ENCODE measurements around the gene SAMD10. TPM values are rescaled to one million over a fixed set of nuclear protein-coding genes. Genes with fewer than 3 reads are reported as not detected.

SAMD10 gene
- total RNA-seq, 1 experiment from 2014 or later, result 5.7 TPM

DNA sequence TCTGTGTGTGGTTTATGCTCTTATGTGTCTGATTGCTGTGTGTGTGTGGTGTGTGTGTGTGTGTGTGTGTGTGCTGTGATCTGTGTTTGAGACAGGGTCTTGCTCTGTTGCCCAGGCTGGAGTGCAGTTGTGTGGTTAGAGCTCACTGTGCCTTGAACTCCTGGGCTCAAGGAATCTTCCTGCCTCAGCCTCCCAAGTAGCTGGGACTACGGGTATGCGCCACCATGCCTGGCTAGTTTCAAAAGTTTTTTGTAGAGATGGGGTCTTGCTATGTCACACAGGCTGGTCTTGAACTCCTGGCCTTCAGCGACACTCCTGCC is 6.3 kb downstream of the SAMD10 start:
- no peak overlapping the region for H2AFZ ChIP-seq (ENCODE audit: low read length)
- H4K8ac ChIP-seq (replicated peaks; ENCODE audit: insufficient read length, low read depth, low read length), result no peak overlapping the region
- no peaks in the 10 kb centered on the region for H3K79me2 ChIP-seq (ENCODE audit: insufficient read depth, low read length)
- Mint-ChIP-seq H3K4me1 (peaks cover 21 to 25% of the 10 kb centered on the region in 2 experiments), H3K9me3 (no peaks in the 10 kb centered on the region), H3K4me3 (peak overlapping the region in 1 of 2 experiments; percentile 56; a peak in 4 of 5 replicates), H3K27me3 (ENCODE audit: low read depth) (peaks cover 15% of the 10 kb centered on the region), H3K27ac (no peak overlapping the region; a peak in 1 of 7 replicates), H3K36me3 (ENCODE audit: insufficient read depth in 1 of 3, low read depth in 3 of 3) (peaks cover 0 to 11% (median 8%) of the 10 kb centered on the region in 3 experiments; a peak in 5 of 7 replicates)
- DNase-seq, result no peak
- H3K9me3 ChIP-seq (ENCODE audit: control insufficient read depth, low read depth, low read length), result peaks cover 3% of the 10 kb centered on the region
- no peak overlapping the region for H4K5ac ChIP-seq (ENCODE audit: insufficient read length, low read depth, low read length)
- H3K14ac ChIP-seq (ENCODE audit: insufficient read depth, low read length), result no peak overlapping the region
- no peak overlapping the region for H3K27ac ChIP-seq (ENCODE audit: insufficient read length, low read depth, low read length)
- no peak overlapping the region for H3K9ac ChIP-seq (ENCODE audit: extremely low read depth, insufficient read length, low read length)
- H3K4me2 ChIP-seq (ENCODE audit: insufficient read depth, insufficient read length, low read length), result no peak overlapping the region
- H3K18ac ChIP-seq (ENCODE audit: insufficient read length, low read depth, low read length), result no peak overlapping the region
- TF ChIP-seq, protein P1, sequence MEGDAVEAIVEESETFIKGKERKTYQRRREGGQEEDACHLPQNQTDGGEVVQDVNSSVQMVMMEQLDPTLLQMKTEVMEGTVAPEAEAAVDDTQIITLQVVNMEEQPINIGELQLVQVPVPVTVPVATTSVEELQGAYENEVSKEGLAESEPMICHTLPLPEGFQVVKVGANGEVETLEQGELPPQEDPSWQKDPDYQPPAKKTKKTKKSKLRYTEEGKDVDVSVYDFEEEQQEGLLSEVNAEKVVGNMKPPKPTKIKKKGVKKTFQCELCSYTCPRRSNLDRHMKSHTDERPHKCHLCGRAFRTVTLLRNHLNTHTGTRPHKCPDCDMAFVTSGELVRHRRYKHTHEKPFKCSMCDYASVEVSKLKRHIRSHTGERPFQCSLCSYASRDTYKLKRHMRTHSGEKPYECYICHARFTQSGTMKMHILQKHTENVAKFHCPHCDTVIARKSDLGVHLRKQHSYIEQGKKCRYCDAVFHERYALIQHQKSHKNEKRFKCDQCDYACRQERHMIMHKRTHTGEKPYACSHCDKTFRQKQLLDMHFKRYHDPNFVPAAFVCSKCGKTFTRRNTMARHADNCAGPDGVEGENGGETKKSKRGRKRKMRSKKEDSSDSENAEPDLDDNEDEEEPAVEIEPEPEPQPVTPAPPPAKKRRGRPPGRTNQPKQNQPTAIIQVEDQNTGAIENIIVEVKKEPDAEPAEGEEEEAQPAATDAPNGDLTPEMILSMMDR (conservative IDR thresholded peaks at IDR 0.05), result no peak
- no peak overlapping the region for H3K56ac ChIP-seq (ENCODE audit: insufficient read length, low read depth, low read length)
- no CpG with 5 or more reads among the region's 3 CpGs for whole genome bisulfite sequencing (ENCODE audit: extremely low coverage, insufficient read length, low lambda C conversion rate)
- H4K20me1 ChIP-seq (ENCODE audit: control insufficient read depth, insufficient read depth, insufficient read length), result no peaks in the 10 kb centered on the region
- H3T11ph ChIP-seq (ENCODE audit: low read length), result no peak overlapping the region
- H3K79me1 ChIP-seq (ENCODE audit: insufficient read depth, low read depth, low read length, poor library complexity, severe bottlenecking), result no peaks in the 10 kb centered on the region
- H3K23me2 ChIP-seq (ENCODE audit: insufficient read length, low read depth, low read length, poor library complexity, severe bottlenecking), result peaks cover 11% of the 10 kb centered on the region
- H2BK12ac ChIP-seq (ENCODE audit: insufficient read length, low read depth, low read length), result no peak overlapping the region
- no peak overlapping the region for H2BK20ac ChIP-seq (ENCODE audit: low read depth, low read length, poor library complexity, severe bottlenecking)
- H3K23ac ChIP-seq (ENCODE audit: insufficient read length, low read depth, low read length), result no peak overlapping the region
- no peak overlapping the region for H2AK5ac ChIP-seq (ENCODE audit: insufficient read length, low read length)
- no peak overlapping the region for H2BK5ac ChIP-seq (ENCODE audit: insufficient read length, low read length)
- H4K91ac ChIP-seq (ENCODE audit: insufficient read length, low read depth, low read length), result no peak overlapping the region
- H2BK15ac ChIP-seq (ENCODE audit: low read depth, low read length), result no peak overlapping the region
- no peak overlapping the region for H3K4ac ChIP-seq (ENCODE audit: low read depth, low read length)
- H3K4me1 ChIP-seq (ENCODE audit: insufficient read depth, low read length), result no peaks in the 10 kb centered on the region; the same call in 1 of the 2 replicates
- no peaks in the 10 kb centered on the region; the same call in 1 of the 2 replicates for H3K27me3 ChIP-seq (ENCODE audit: insufficient read depth, low read length)
- no peak overlapping the region for H2BK120ac ChIP-seq (ENCODE audit: low read depth, low read length, poor library complexity, severe bottlenecking)

Data from H9 (cell line).